ENCODE results near the gene TMEM126A.

The TMEM126A gene

DNA sequence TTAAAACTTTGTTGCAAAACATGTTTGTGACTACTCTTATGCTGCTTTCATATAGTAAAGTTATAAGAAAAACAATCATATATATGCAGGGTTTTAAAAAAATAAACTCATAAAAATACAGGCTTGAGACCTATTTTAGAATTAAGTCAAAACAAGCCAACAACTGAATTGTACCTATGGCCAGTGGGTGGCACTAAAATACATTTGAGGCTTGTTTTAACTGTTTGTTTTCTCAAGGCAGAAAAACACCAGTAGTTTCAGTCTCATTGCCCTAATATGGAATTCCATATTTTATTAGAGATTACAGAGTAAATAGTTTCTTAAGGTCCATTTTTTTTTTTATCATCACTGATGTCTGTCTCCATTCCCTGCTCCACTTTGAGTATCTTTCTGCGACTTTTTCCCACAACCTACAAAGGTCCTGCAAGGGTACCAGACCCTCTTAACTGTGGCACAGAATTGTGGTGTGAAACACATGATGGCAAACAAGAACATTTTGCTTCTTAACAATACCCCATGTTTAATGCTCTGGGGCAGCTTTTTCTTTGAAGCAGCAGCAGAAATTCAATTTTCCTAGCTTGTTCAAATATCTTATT lies 46.7 kb downstream of the TMEM126A start:
- no peak for DNase-seq (ENCODE audit: low read depth in 1 of 2, low spot score in 1 of 2)

DNA sequence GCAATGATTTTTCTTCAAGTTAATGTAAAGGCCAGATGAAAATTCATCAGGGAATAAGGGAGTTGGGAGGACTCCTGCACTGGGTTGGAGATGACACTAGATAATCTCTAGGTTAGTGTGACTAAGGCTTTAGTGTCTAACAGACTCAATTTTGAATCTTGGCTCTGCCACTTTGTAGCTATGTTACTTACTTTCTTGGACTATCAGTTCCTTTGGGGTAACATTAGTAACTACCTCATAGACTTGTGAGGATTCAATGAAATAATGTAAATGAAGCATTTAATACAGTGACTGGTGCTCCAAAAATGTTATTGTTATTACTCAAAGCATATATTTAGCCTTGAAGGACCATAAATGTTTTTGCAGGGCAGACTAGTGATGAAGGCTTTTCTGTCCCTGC lies 47.8 kb downstream of the TMEM126A start:
- DNase-seq (ENCODE audit: low read depth in 1 of 2, low spot score in 1 of 2): no peak

DNA sequence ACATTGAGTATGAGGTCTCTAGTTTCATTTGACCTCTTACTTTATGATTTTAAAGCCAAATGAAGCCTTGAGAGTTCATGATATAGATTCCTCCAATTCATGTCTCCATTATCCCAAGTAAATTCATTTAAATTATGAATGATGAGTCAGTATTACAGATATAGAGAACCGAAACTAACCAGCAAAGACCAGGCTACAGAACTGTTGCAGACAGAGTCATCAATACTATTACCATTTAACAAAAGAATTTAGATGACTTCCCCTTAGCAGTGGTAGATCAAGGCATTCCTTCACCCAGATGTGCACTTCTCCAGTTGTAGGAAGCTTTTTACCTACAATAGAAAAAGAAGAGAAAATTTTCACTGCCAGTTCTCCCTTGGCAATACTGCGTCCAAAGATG lies 50.0 kb downstream of the TMEM126A start:
- no peak for DNase-seq (ENCODE audit: low read depth in 1 of 2, low spot score in 1 of 2)

DNA sequence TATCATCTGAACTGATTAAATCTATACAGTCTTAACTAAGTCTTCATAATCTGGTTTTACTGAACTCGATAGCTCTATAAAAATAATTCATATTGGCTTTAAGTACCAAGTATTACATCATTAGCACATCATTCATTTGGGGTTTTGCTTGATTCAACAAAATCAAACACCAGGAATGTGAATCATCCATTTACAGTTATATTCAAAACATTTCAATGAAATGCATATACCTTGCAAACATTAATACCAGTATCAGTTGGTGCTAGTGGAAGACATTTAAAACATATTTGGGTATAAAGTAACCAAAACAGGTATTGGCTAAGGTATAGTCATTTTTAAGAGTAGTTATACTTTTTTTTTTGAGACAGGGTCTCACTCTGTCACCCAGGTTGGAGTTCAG lies 50.4 kb downstream of the TMEM126A start:
- DNase-seq (ENCODE audit: low read depth in 1 of 2, low spot score in 1 of 2): no peak

DNA sequence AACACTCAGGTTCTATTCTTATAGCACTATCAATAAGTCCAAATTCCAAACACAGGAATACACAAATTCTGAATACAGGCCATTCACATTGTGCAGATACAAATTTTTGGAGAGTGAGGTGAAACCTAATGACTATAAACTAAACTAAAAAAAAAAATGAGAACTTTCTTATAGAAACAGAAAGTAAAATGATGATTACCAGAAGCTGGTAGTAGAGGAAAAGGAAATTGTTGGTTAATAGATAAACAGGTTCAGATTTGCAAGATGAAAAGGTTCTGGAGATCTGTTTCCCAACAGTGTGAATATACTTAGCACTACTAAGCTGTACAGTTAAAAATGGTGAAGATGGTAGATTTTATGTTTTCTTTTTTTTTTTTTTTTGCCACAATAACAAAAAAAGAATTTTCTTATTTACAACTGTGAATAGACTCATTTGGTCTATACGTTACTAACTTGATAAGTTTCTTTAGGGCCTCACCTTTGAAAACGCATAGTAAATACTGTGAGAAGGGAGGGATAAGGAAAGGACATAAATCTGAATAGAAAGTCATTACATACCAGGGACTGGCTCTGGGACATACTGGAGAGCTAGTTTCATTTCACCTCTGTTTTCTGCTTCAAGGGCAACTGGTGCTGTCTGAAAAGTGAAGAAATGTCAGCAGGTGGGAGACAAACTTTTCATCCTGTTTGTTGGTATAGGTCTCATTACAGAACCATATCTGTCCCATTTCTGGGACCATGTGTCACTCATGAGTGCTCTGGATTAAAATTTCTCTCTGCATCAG lies 52.4 kb downstream of the TMEM126A start:
- no peak for DNase-seq (ENCODE audit: low read depth in 1 of 2, low spot score in 1 of 2)

DNA sequence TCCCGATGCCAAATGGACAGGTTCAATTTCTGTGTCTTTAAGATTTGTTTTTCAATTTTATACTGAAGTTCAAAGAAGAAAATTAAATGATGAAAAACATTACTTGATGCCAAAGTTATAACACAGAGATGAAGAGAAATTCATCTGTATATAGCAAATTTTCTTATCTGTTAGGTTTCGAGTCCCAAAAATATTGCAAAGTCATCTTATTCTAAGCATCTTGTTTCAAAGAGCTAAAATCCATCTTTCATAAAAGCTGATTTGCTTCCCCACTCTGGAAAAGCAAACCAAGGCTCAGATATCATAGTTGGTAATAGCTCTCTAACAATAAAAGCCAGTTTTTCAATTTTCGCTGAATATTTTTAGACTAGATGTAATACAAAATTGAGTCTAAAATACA lies 57.2 kb downstream of the TMEM126A start:
- no peak for DNase-seq (ENCODE audit: low read depth in 1 of 2, low spot score in 1 of 2)

DNA sequence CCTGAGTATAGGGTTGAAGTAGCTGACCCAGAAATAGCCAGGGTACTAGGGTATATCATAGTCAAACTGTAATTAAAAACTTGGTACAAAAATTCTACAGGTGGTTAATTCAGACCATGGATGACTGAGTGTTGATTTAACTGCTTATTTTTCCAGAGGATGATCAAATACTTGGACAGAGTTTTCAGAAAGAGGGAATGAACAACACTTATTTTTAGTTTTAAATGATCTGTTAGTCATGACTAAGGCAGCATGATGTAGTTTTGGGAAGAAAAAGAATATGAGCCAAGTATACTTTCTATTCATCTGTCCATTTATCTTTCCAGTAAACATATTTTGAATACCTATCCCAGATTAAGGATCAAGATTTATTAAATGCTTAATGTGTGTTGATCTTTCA lies 58.0 kb downstream of the TMEM126A start:
- DNase-seq (ENCODE audit: low read depth in 1 of 2, low spot score in 1 of 2): no peak

All from activated CD4-positive, alpha-beta T cell treated with anti-CD3 and anti-CD28 coated beads, Interleukin-2, amount 50 U/mL, for 24 hours (primary cell).